Measurements from ENCODE around the gene GALNT12. TPM values are rescaled to one million over a fixed set of nuclear protein-coding genes. Genes with fewer than 3 reads are reported as not detected.

Gene GALNT12
- total RNA-seq, 1 experiment from 2014 or later = 52.9 TPM

- no peak overlapping the region for H3K4me3 ChIP-seq
- no peaks in the 10 kb centered on the region for H3K4me1 ChIP-seq (replicated peaks; ENCODE audit: insufficient read depth)
- H3K27me3 ChIP-seq (ENCODE audit: insufficient read depth, low read depth) = peaks cover 52% of the 10 kb centered on the region
- no peak for DNase-seq
- no peak overlapping the region for H3K4me2 ChIP-seq
- H2AFZ ChIP-seq = no peak overlapping the region
- no peaks in the 10 kb centered on the region for H4K20me1 ChIP-seq (ENCODE audit: insufficient read depth)
- BruUV-seq (replicated peaks) = no TSS peak
- no peaks in the 10 kb centered on the region for H3K79me2 ChIP-seq (ENCODE audit: low read depth)
- H3K36me3 ChIP-seq (ENCODE audit: low read depth) = no peaks in the 10 kb centered on the region
- intact Hi-C loops (cut with micrococcal nuclease; ENCODE audit: unreplicated experiment) = no loop called here
- H3K9me2 ChIP-seq (ENCODE audit: insufficient read depth) = no peaks in the 10 kb centered on the region
- no peaks in the 10 kb centered on the region for H3F3A ChIP-seq (ENCODE audit: insufficient read depth, low read depth)
- no peak overlapping the region for H3K27ac ChIP-seq
- TF ChIP-seq EZH2 (IDR thresholded peaks at IDR 0.05; ENCODE audit: low read depth) = no peak
- no peak for TF ChIP-seq CTCF (conservative IDR thresholded peaks at IDR 0.05)
- no peaks in the 10 kb centered on the region for H3K9me3 ChIP-seq (ENCODE audit: insufficient read depth, low read depth)
- CTCF ChIA-PET = no interaction called here
- POLR2A ChIA-PET (ENCODE audit: unreplicated experiment) = no interaction called here
Observed at GRCh38 chr9:98899408-98900056, 92.1 kb downstream of the GALNT12 start.

Other genes starting within 250 kb of the GALNT12 start
- gene GABBR2, start 98.7 kb upstream of the GALNT12 start, total RNA-seq (2021) = 0.76 and 0.98 TPM in 2 replicates
- 74.7 and 87.7 TPM in 2 replicates for gene ANKS6, start 11.1 kb upstream of the GALNT12 start, total RNA-seq (2021)
- not detected in 2 replicates for gene COL15A1, start 136.2 kb downstream of the GALNT12 start, total RNA-seq (2021)

All from PC-9 (cell line).